ENCODE results near the gene TYMS.

TYMS gene

GRCh38 chr18:612156-612555, 45.3 kb upstream of the TYMS start:
- TF ChIP-seq FOXM1 (IDR thresholded peaks at IDR 0.05; ENCODE audit: borderline replicate concordance, low read depth) (no peak), RAD21 (IDR thresholded peaks at IDR 0.05; ENCODE audit: low read depth) (no peak), TAF1 (IDR thresholded peaks at IDR 0.05; ENCODE audit: low read depth) (no peak), CREB1 (IDR thresholded peaks at IDR 0.05; ENCODE audit: low read depth) (no peak), CEBPB (IDR thresholded peaks at IDR 0.05) (no peak), TEAD4 (IDR thresholded peaks at IDR 0.05) (no peak), EGR1 (IDR thresholded peaks at IDR 0.05) (no peak), NFIC (IDR thresholded peaks at IDR 0.05) (no peak), USF1 (IDR thresholded peaks at IDR 0.05) (no peak), TCF12 (IDR thresholded peaks at IDR 0.05; ENCODE audit: low read depth) (no peak), ZBTB7A (IDR thresholded peaks at IDR 0.05; ENCODE audit: low read depth) (no peak), REST (IDR thresholded peaks at IDR 0.05; ENCODE audit: low read depth) (no peak), EP300 (IDR thresholded peaks at IDR 0.05; ENCODE audit: borderline replicate concordance) (no peak), YY1 (IDR thresholded peaks at IDR 0.05; ENCODE audit: low read depth) (no peak)
- TF ChIP-seq, protein P1, sequence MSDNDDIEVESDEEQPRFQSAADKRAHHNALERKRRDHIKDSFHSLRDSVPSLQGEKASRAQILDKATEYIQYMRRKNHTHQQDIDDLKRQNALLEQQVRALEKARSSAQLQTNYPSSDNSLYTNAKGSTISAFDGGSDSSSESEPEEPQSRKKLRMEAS (IDR thresholded peaks at IDR 0.05), result no peak

GRCh38 chr18:614193-614592, 43.3 kb upstream of the TYMS start:
- no peak for TF ChIP-seq CREB1 (IDR thresholded peaks at IDR 0.05; ENCODE audit: low read depth)
- TF ChIP-seq TEAD4 (IDR thresholded peaks at IDR 0.05), result no peak
- TF ChIP-seq EGR1 (IDR thresholded peaks at IDR 0.05), result no peak
- no peak for TF ChIP-seq YY1 (IDR thresholded peaks at IDR 0.05; ENCODE audit: low read depth)
- TF ChIP-seq REST (IDR thresholded peaks at IDR 0.05; ENCODE audit: low read depth), result no peak
- no peak for TF ChIP-seq RAD21 (IDR thresholded peaks at IDR 0.05; ENCODE audit: low read depth)
- no peak for TF ChIP-seq CEBPB (IDR thresholded peaks at IDR 0.05)
- no peak for TF ChIP-seq FOXM1 (IDR thresholded peaks at IDR 0.05; ENCODE audit: borderline replicate concordance, low read depth)
- no peak for TF ChIP-seq NFIC (IDR thresholded peaks at IDR 0.05)
- TF ChIP-seq TAF1 (IDR thresholded peaks at IDR 0.05; ENCODE audit: low read depth), result no peak
- TF ChIP-seq, protein P1 (IDR thresholded peaks at IDR 0.05), result no peak
- TF ChIP-seq USF1 (IDR thresholded peaks at IDR 0.05), result no peak
- TF ChIP-seq ZBTB7A (IDR thresholded peaks at IDR 0.05; ENCODE audit: low read depth), result no peak

DNA sequence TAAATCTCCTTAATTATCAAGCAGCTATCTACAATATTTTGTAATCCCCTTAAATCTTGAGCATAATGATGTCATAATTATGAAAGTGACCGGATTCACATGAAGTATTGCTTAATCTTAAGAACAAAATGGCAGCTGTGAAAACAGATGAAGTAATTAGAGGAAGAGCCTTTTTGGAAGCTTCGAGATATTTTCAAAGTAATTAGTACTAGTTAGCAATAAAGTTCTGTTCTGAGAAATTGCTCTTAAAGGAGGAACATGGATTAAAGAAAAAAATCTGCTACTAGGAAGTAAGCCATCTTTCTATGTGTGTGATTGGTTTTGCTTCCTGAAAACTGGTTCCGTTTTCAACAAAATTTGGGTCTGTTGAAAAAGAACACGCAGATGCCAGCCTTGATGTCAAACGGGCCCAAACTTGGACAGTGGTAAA, 42.3 kb upstream of the TYMS start:
- TF ChIP-seq TAF1 (IDR thresholded peaks at IDR 0.05; ENCODE audit: low read depth) (no peak), CEBPB (IDR thresholded peaks at IDR 0.05) (no peak), EGR1 (IDR thresholded peaks at IDR 0.05) (no peak), TEAD4 (IDR thresholded peaks at IDR 0.05) (no peak), YY1 (IDR thresholded peaks at IDR 0.05; ENCODE audit: low read depth) (no peak)

- TF ChIP-seq YY1 (IDR thresholded peaks at IDR 0.05; ENCODE audit: low read depth) (no peak), CEBPB (IDR thresholded peaks at IDR 0.05) (no peak), EP300 (IDR thresholded peaks at IDR 0.05; ENCODE audit: borderline replicate concordance) (no peak), RAD21 (IDR thresholded peaks at IDR 0.05; ENCODE audit: low read depth) (no peak), TAF1 (IDR thresholded peaks at IDR 0.05; ENCODE audit: low read depth) (no peak), USF1 (IDR thresholded peaks at IDR 0.05) (no peak), CREB1 (IDR thresholded peaks at IDR 0.05; ENCODE audit: low read depth) (no peak)
- TF ChIP-seq, protein P1 (IDR thresholded peaks at IDR 0.05), result no peak
These were observed 41.7 kb upstream of the TYMS start for GRCh38 chr18:615773-616172.

GRCh38 chr18:616380-616995, 41.0 kb upstream of the TYMS start:
- no peak for TF ChIP-seq TEAD4 (IDR thresholded peaks at IDR 0.05)
- TF ChIP-seq RAD21 (IDR thresholded peaks at IDR 0.05; ENCODE audit: low read depth), result peak; percentile 80
